ENCODE measurements around the gene PGLYRP3. TPM values are rescaled to one million over a fixed set of nuclear protein-coding genes. Genes with fewer than 3 reads are reported as not detected.

PGLYRP3 gene
- total and polyA plus RNA-seq, 9 of the 15 experiments (the other 6 are each of a cell fraction or from before 2014, with no cell fraction given): not detected

GRCh38 chr1:153357853-153358690 lies 45.3 kb upstream of the PGLYRP3 start, which contains the start of gene S100A9 (continued):
- TF ChIP-seq, protein P1, sequence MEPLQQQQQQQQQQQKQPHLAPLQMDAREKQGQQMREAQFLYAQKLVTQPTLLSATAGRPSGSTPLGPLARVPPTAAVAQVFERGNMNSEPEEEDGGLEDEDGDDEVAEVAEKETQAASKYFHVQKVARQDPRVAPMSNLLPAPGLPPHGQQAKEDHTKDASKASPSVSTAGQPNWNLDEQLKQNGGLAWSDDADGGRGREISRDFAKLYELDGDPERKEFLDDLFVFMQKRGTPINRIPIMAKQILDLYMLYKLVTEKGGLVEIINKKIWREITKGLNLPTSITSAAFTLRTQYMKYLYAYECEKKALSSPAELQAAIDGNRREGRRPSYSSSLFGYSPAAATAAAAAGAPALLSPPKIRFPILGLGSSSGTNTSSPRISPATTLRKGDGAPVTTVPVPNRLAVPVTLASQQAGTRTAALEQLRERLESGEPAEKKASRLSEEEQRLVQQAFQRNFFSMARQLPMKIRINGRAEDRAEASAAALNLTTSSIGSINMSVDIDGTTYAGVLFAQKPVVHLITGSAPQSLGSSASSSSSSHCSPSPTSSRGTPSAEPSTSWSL (CRISPR knock-in tag; IDR thresholded peaks at IDR 0.05; ENCODE audit: borderline replicate concordance): no peak
- TF ChIP-seq NFE2L1 (tag; IDR thresholded peaks at IDR 0.05; ENCODE audit: borderline replicate concordance, low read depth) (peak; percentile 69; the same call in 1 of the 2 replicates), ZNF24 (IDR thresholded peaks at IDR 0.05) (no peak), MAFF (IDR thresholded peaks at IDR 0.05; ENCODE audit: low read length) (peak; percentile 33; the same call in 1 of the 2 replicates), MAFG (tag; conservative IDR thresholded peaks at IDR 0.05) (peak; percentile 94), ZFP36 (IDR thresholded peaks at IDR 0.05; ENCODE audit: low read depth, low read length, partially characterized antibody) (peak; percentile 76), CHCHD3 (CRISPR knock-in tag; IDR thresholded peaks at IDR 0.05) (no peak), NFE2 (IDR thresholded peaks at IDR 0.05; ENCODE audit: low read depth) (peak; percentile 73), TBL1XR1 (IDR thresholded peaks at IDR 0.05; ENCODE audit: low read length in 2 of 2) (no peak), POU5F1 (IDR thresholded peaks at IDR 0.05; ENCODE audit: borderline replicate concordance, low read depth, low read length, partially characterized antibody) (no peak)
- TF ChIP-seq, protein P2, sequence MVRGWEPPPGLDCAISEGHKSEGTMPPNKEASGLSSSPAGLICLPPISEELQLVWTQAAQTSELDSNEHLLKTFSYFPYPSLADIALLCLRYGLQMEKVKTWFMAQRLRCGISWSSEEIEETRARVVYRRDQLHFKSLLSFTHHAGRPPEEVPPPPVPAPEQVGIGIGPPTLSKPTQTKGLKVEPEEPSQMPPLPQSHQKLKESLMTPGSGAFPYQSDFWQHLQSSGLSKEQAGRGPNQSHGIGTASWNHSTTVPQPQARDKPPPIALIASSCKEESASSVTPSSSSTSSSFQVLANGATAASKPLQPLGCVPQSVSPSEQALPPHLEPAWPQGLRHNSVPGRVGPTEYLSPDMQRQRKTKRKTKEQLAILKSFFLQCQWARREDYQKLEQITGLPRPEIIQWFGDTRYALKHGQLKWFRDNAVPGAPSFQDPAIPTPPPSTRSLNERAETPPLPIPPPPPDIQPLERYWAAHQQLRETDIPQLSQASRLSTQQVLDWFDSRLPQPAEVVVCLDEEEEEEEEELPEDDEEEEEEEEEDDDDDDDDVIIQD (CRISPR knock-in tag; IDR thresholded peaks at IDR 0.05): no peak

All from K562 (cell line).